Loucy (cell line): ENCODE results near the gene BAIAP3.
"Not testable (repeated sequence)": the region's sequence is repeated elsewhere in the genome, so short reads cannot be mapped to it uniquely, and the experiment has no call there.

Experiments
- H2AFZ ChIP-seq: fragments of 200-600 bp; sonication (generic); 2 replicates; pipeline ENCODE4 v1.6.0; 2016; ENCODE audit warnings: antibody characterized with exemption, mild to moderate bottlenecking, low read length, moderate library complexity
- H3F3A ChIP-seq: fragments of 200-600 bp; 2 replicates; pipeline ENCODE4 v1.6.0; 2016; ENCODE audit warnings: antibody characterized with exemption, low read depth, mild to moderate bottlenecking
- H3K27me3 ChIP-seq: fragments of 200-600 bp; sonication (generic); 2 replicates; pipeline ENCODE4 v1.6.1; 2014; ENCODE audit warnings: low read length, mild to moderate bottlenecking; ENCODE audit not compliant: insufficient read depth, poor library complexity, severe bottlenecking
- H3K36me3 ChIP-seq: fragments of 200-600 bp; sonication (generic); 2 replicates; pipeline ENCODE4 v1.6.1; 2016; ENCODE audit warnings: low read length; ENCODE audit not compliant: insufficient read depth
- H3K4me1 ChIP-seq: fragments of 200-600 bp; sonication (generic); 2 replicates; pipeline ENCODE4 v1.5.1; 2014; ENCODE audit warnings: low read length, mild to moderate bottlenecking; ENCODE audit not compliant: insufficient read depth, poor library complexity, severe bottlenecking
- H3K4me2 ChIP-seq: fragments of 200-600 bp; sonication (generic); 2 replicates; pipeline ENCODE4 v1.6.0; 2014; ENCODE audit warnings: antibody characterized with exemption, low read length, low read depth, mild to moderate bottlenecking; ENCODE audit not compliant: poor library complexity, severe bottlenecking
- H3K4me3 ChIP-seq: fragments of 200-600 bp; sonication (generic); 2 replicates; pipeline ENCODE4 v1.5.1; 2014; ENCODE audit warnings: low read length, mild to moderate bottlenecking, mixed read lengths; ENCODE audit not compliant: poor library complexity, severe bottlenecking
- H3K79me2 ChIP-seq: fragments of 200-600 bp; sonication (generic); 2 replicates; pipeline ENCODE4 v1.6.1; 2014; ENCODE audit warnings: low read length; ENCODE audit not compliant: insufficient read depth
- H3K9ac ChIP-seq: fragments of 200-600 bp; sonication (generic); 2 replicates; pipeline ENCODE4 v1.6.0; 2014; ENCODE audit warnings: mild to moderate bottlenecking, low read depth, low read length, moderate library complexity; ENCODE audit not compliant: poor library complexity, severe bottlenecking
- H3K9me2 ChIP-seq: fragments of 200-600 bp; sonication (generic); replicated peaks from 2 replicates; pipeline ENCODE4 v1.6.1; 2016; ENCODE audit warnings: low read depth, low read length, mixed read lengths
- H3K9me3 ChIP-seq: fragments of 200-600 bp; sonication (generic); 2 replicates; pipeline ENCODE4 v1.6.1; 2014; ENCODE audit warnings: mild to moderate bottlenecking, antibody characterized with exemption, low read length, low read depth; ENCODE audit not compliant: insufficient read depth
- H4K20me1 ChIP-seq: fragments of 200-600 bp; sonication (generic); 2 replicates; pipeline ENCODE4 v1.6.0; 2014; ENCODE audit warnings: antibody characterized with exemption, low read length, mild to moderate bottlenecking; ENCODE audit not compliant: insufficient read depth, poor library complexity, severe bottlenecking
- EZH2phosphoT487 ChIP-seq: fragments of 200-600 bp; IDR thresholded peaks from 2 replicates; pipeline ENCODE4 v1.6.1; 2018; ENCODE audit warnings: antibody characterized with exemption, mild to moderate bottlenecking, moderate library complexity, borderline replicate concordance
- TF ChIP-seq, protein P1 (sequence below): fragments of 200-600 bp; sonication (generic); conservative IDR thresholded peaks from 2 replicates; pipeline ENCODE4 v1.5.1; 2014; ENCODE audit warnings: mild to moderate bottlenecking, antibody characterized with exemption, low read length

The BAIAP3 gene

DNA sequence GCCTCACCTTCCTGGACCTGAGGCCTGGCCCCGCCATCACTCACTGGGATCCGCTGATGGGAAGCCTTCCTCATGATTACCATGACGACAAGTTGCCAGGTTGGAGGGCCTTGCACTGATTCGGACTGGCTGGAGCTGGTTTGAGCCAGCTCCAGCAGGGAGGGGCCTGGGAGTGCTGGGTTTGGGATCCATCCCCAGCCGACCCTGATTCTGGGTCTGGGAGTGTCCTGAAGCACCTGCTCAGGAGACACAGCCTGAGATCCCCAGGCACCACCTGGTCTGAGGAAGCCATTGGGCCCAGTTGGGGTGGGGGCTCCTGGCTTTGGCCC lies 5.9 kb upstream of the BAIAP3 start:
- Histone ChIP-seq H3F3A (no peaks in the 10 kb centered on the region), H3K9me3 (no peaks in the 10 kb centered on the region), H3K36me3 (no peaks in the 10 kb centered on the region; the same call in 1 of the 2 replicates), H3K9ac (no peak overlapping the region), H4K20me1 (no peaks in the 10 kb centered on the region), H3K9me2 (no peaks in the 10 kb centered on the region), H2AFZ (no peak overlapping the region), H3K27me3 (no peaks in the 10 kb centered on the region), H3K79me2 (no peaks in the 10 kb centered on the region), H3K4me2 (no peak overlapping the region), H3K4me3 (no peak overlapping the region), H3K4me1 (no peaks in the 10 kb centered on the region)
- TF ChIP-seq, protein P1, sequence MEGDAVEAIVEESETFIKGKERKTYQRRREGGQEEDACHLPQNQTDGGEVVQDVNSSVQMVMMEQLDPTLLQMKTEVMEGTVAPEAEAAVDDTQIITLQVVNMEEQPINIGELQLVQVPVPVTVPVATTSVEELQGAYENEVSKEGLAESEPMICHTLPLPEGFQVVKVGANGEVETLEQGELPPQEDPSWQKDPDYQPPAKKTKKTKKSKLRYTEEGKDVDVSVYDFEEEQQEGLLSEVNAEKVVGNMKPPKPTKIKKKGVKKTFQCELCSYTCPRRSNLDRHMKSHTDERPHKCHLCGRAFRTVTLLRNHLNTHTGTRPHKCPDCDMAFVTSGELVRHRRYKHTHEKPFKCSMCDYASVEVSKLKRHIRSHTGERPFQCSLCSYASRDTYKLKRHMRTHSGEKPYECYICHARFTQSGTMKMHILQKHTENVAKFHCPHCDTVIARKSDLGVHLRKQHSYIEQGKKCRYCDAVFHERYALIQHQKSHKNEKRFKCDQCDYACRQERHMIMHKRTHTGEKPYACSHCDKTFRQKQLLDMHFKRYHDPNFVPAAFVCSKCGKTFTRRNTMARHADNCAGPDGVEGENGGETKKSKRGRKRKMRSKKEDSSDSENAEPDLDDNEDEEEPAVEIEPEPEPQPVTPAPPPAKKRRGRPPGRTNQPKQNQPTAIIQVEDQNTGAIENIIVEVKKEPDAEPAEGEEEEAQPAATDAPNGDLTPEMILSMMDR: no peak
- no peak for TF ChIP-seq EZH2phosphoT487

DNA sequence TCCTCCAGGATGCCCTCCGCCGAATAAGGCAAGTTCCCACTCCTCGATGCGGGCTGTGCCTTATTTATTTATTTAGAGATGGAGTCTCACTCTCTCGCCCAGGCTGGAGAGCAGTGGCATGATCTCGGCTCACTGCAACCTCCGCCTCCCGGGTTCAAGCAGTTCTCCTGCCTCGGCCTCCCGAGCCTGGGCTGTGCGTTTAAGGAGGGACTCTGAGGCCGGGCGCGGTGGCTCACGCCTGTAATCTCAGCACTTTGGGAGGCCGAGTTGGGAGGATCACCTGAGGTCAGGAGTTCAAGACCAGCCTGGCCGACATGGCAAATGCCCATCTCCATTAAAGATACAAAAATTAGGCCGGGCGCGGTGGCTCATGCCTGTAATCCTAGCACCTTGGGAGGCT lies 5.3 kb upstream of the BAIAP3 start:
- H3F3A ChIP-seq, H3K9me3 ChIP-seq, H3K9ac ChIP-seq, H3K9me2 ChIP-seq, H3K79me2 ChIP-seq, H3K27me3 ChIP-seq, H3K36me3 ChIP-seq, H4K20me1 ChIP-seq, H3K4me3 ChIP-seq, H2AFZ ChIP-seq, H3K4me1 ChIP-seq, H3K4me2 ChIP-seq: not testable (repeated sequence)

DNA sequence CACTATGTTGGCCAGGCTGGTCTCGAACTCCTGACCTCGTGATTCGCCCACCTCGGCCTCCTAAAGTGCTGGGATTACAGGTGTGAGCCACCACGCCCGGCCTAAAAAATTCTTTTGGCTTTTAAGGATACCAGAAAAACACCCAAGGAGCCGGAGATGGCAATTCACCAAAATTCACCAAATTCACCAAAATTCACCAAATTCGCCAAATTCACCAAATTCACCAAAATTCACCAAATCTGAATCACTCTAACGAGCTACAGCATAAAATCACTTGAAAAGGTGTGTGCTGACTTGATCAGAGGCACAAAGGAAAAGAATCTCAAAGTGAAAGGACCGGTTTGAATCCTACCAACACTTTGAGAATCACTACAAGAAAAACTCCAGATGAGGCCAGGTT lies 4.5 kb upstream of the BAIAP3 start:
- not testable (repeated sequence) for H3K4me2 ChIP-seq, H2AFZ ChIP-seq, H3K9me3 ChIP-seq, H3K4me1 ChIP-seq, H3F3A ChIP-seq, H3K27me3 ChIP-seq, H3K4me3 ChIP-seq, H3K36me3 ChIP-seq, H3K9me2 ChIP-seq, H3K9ac ChIP-seq, H4K20me1 ChIP-seq, H3K79me2 ChIP-seq

DNA sequence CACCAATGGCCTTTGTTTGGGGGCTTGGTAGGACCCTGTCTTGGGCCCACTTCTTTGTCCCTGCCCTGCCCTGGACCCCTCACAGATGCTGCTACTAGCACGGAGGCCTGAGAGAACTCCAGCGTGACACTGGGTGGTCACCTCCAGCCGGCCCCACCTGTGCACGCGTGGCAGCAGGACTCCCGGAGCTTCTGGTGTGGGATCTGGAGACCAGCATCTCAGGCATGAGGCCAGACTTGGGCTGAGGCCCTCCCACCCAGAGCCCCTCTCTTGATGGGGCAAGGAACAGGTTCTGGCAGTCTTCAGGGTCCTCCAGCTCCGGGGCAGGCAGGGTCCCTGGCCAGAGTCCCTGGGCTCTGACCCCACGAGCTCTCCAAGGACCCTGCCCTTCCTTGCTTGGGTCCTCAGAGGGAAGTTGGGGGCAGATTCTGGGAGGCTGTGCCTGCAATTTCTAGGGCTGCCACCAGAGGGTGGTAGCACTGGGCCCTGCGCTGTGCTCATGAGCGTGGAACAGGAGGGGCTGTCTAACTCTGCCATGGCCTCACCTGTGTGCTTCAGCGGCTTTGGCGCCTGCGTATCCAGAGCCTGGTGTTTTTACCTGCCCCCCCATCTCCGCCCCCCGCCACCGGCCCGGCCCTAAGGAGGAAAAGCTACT lies 3.1 kb upstream of the BAIAP3 start:
- Histone ChIP-seq H3K79me2 (no peaks in the 10 kb centered on the region), H3K9ac (no peak overlapping the region), H3F3A (no peaks in the 10 kb centered on the region), H3K36me3 (no peaks in the 10 kb centered on the region), H3K27me3 (no peaks in the 10 kb centered on the region), H3K9me2 (no peaks in the 10 kb centered on the region), H4K20me1 (no peaks in the 10 kb centered on the region), H2AFZ (no peak overlapping the region), H3K4me2 (no peak overlapping the region), H3K9me3 (no peaks in the 10 kb centered on the region), H3K4me1 (no peaks in the 10 kb centered on the region), H3K4me3 (no peak overlapping the region)
- TF ChIP-seq, protein P1: peak; percentile 36
- no peak for TF ChIP-seq EZH2phosphoT487
